ENCODE measurements around the gene GPR83.

DNA sequence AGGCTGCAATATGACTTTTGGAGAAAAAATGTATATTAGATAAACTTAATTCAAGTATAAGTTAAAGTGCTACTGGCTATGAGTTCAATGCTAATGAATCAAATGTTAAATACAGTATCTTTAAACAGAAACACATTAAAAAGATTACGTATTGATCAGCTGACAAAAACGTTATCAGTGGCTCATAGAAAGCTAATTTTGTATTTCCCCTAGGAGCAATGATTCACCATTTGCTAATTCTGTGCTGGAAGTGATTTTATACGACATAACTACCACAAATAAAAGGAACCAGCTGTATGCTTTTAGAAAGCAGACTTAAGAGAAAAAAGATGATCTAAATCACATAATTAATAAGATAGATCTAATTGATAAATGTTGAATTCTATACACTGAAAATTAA, 48.8 kb upstream of the GPR83 start:
- TF ChIP-seq EZH2phosphoT487 (IDR thresholded peaks at IDR 0.05; ENCODE audit: borderline replicate concordance) (no peak), CTCF (conservative IDR thresholded peaks at IDR 0.05; ENCODE audit: low read length) (no peak)

Data from Loucy (cell line).